Cardiac fibroblast (primary cell): Measurements from ENCODE around the gene TOMM70.

Source experiments
- DNase-seq, 2 donors: peaks; one replicate each; pipeline versions ENCODE4 v3.0.0 to v3.0.0-alpha.2; 2010; ENCODE audit warnings: low read depth in 2 of 2
- H3K4me3 ChIP-seq, 2 donors: replicated peaks in 1 of 2; 1 replicate in 1 of 2; 2 replicates in 1 of 2; pipeline ENCODE4 v1.5.1; 2011; ENCODE audit warnings: low read depth in 2 of 2, low read length in 2 of 2, mild to moderate bottlenecking in 2 of 2, moderate library complexity in 1 of 2
- TF ChIP-seq, protein P1 (sequence below): IDR thresholded peaks from one replicate; pipeline ENCODE4 v1.5.1; 2011; ENCODE audit warnings: low read depth, mild to moderate bottlenecking, low read length, inconsistent platforms

TOMM70 gene

DNA sequence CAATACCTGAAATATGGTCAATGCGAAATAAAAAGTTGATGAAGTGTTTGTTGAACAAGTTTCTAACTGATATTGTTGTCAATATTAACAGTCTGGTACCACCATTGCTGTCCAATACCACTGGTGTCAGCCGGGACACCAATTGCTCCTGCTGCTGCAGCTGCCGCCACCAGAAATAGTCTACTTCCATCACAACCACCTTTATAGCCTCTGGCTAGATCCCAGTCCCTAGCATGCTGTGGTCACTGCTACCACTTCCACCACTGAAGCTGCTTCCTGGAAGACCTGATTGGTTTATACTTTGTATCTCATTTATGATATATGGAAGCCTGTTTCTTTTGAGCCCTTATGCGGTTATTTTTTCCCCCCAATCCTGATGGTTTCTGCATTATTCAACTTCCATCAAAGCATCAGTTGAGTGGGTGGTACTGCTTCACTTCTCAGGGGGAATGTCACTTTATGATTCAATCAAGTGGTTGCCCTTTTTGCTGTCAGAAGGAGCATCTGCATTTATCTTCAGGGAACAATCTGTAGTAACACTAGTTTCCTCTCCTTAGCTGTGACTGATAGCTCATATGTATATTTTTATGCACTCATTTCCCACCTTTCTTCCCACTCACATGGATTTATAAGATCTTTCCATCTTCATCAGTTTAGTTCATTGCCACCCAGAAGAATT lies 12.2 kb upstream of the TOMM70 start:
- H3K4me3 ChIP-seq = no peak overlapping the region
- TF ChIP-seq, protein P1, sequence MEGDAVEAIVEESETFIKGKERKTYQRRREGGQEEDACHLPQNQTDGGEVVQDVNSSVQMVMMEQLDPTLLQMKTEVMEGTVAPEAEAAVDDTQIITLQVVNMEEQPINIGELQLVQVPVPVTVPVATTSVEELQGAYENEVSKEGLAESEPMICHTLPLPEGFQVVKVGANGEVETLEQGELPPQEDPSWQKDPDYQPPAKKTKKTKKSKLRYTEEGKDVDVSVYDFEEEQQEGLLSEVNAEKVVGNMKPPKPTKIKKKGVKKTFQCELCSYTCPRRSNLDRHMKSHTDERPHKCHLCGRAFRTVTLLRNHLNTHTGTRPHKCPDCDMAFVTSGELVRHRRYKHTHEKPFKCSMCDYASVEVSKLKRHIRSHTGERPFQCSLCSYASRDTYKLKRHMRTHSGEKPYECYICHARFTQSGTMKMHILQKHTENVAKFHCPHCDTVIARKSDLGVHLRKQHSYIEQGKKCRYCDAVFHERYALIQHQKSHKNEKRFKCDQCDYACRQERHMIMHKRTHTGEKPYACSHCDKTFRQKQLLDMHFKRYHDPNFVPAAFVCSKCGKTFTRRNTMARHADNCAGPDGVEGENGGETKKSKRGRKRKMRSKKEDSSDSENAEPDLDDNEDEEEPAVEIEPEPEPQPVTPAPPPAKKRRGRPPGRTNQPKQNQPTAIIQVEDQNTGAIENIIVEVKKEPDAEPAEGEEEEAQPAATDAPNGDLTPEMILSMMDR = no peak
- no peak for DNase-seq

DNA sequence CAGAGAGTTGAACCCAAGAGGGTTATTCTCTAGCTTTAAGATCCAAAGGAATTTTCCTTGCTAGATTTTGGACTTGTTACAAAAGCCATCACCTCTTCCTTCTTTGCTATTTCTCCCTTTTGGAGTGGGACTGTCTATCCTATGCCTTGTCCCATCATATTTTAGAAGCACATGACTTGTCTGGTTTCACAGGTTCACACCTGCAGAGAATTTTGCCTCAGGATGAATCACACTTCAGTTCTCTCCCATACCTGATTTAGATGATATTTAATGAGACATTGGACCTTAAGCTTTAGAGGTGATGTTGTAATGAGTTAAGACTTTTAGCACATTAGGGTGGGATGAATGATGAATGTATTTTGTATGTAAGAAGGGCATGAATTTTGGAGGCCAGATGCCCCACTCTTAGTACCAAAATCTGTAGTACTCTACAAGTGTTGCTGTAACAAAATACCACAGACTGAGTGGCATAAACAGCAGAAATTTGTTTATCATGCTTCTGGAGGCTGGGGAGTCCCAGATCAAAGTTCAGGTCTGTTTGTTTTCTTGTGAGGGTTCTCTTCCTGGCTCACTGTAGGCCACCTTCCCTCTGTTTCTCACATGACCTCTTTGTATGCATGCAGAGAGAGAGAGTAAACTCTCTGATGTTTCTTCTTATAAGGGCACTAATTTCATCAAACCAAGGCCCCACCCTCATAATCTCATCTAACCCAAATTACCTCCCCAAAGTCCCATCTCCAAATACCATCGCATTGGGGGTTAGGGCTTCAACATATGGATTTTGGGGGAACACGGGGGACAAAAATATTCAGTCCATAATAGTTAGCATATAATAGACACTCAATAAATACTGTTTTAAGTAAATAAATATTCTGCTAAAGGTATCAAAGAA lies 10.4 kb upstream of the TOMM70 start:
- no peak for DNase-seq
- H3K4me3 ChIP-seq = no peak overlapping the region
- TF ChIP-seq, protein P1 = no peak

DNA sequence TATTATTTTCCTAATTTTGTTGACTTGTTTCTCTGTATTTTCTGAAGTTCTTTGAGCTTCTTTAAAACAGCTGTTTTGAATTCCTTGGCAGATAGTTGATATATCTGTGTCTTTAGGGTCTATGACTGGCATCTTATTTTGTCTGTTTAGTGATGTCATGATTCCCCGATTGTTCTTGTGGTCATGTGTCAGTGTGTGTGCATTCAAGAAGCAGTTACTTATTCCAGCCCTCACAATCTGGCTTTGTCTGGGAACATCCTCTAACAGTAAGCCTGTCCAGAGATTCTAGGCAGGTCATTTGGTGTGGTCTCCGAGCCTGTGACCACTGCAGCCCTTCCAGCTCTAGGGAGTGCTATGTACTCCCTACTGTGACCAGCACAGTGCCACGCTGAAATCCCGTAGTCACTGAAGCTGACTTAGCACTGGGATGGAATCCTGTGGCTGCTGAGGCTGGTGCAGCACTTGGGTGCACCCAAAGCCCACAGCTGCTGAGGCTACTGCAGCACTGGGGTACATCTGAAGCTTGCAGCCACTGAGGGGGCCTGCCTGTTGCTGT lies 7.2 kb upstream of the TOMM70 start:
- H3K4me3 ChIP-seq = no peak overlapping the region
- TF ChIP-seq, protein P1 = no peak
- DNase-seq = no peak

DNA sequence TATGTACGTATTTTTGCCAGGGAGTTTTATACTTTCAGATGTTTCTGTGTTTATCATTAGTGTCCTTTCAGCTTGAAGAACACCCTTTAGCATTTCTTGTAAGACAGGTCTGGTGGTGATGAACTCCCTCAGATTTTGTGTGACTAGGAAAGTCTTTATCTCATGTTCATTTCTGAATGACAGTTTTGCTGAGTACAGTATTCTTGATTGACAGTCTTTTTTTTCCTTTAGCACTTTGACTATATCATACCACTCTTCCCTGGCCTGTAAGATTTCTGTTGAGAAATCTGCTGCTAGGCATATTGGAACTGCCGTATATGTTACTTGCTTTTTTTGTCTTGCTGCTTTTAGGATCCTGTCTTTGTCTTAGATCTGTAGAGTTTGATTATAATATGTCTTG lies 6.3 kb upstream of the TOMM70 start:
- no peak overlapping the region for H3K4me3 ChIP-seq
- TF ChIP-seq, protein P1 = no peak
- no peak for DNase-seq

DNA sequence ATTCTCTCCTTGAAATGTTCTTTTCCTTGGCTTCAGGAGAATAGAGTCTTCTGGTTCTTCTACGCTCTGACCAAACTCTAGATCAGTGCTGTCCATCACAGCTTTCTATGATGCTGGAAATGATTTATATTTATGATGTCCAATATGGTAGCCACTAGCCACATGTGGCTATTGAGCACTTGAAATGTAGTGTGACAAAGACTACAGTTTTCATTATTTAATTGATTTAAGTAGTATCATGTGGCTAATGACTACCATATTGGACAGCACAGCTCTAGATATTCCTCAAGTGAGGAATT lies 3.3 kb upstream of the TOMM70 start:
- TF ChIP-seq, protein P1 = no peak
- no peak overlapping the region for H3K4me3 ChIP-seq
- DNase-seq = no peak

DNA sequence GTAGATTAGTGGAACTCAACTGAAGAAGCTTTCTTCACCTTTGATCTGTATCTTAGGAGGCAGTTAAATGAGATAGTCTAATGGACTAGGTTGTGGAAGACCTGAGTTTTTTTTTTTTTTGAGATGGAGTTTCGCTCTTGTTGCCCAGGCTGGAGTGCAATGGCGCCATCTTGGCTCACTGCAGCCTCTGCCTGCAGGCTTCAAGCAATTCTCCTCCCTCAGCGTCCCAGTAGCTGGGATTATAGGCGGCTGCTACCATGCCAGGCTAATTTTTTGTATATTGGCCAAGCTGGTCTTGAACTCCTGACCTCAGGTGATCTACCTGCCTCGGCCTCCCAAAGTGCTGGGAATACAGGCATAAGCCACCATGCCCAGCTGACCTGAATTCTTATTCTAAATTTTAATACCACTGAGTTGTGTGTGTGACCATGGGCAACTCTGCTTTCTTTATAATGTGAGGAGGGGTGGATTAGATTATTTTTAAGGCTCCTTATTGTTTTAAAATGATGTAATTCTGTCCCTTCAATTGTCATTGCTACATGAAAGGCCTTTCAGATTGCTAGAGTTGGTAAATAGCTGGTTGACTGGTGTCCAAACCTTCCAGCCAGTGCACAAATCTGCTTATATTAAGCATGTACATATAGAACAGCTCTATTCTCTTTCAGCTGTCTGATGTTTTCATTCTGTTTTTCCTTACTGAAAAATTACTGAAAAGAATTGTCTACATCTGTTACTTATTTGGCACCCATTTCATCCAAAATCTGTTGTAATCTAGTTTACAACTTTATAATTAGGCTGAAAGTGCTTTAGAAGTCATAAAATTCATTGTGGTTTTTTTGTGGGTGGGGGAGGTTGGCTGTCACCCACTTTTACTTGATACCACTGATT lies 2.7 kb upstream of the TOMM70 start:
- TF ChIP-seq, protein P1 = no peak
- no peak for DNase-seq
- H3K4me3 ChIP-seq = peak overlapping the region; percentile 83 to 88
